SK-N-SH (cell line): ENCODE results near the gene SLC7A5. TPM values are rescaled to one million over a fixed set of nuclear protein-coding genes. Genes with fewer than 3 reads are reported as not detected.
"Not testable (repeated sequence)": the region's sequence is repeated elsewhere in the genome, so short reads cannot be mapped to it uniquely, and the experiment has no call there.

Experiments
- CTCF ChIA-PET: fragments of 300-600, 350-600 bp; formaldehyde crosslinking; extraction: SDS; loops from one replicate; lab custom pipeline; 2021; lab: Yijun Ruan, JAX
- POLR2A ChIA-PET: fragments of 350-600 bp; sonication (Branson Sonifier 250); formaldehyde crosslinking; extraction: SDS; loops from one replicate; lab custom pipeline; 2020; ENCODE audit warnings: antibody characterized with exemption, inconsistent platforms; lab: Yijun Ruan, JAX
- DNase-seq: peaks from one replicate; pipeline ENCODE4 v3.0.0; 2012
- H2AFZ ChIP-seq: fragments of 200-600 bp; sonication (generic); 2 replicates; pipeline ENCODE4 v1.8.1; 2016; ENCODE audit warnings: antibody characterized with exemption, mild to moderate bottlenecking, low read depth
- H3F3A ChIP-seq: fragments of 200-600 bp; sonication (generic); replicated peaks from 2 replicates; pipeline ENCODE3; 2016; ENCODE audit warnings: antibody characterized with exemption, mild to moderate bottlenecking; ENCODE audit not compliant: insufficient read depth
- H3K27ac ChIP-seq, 2 experiments: fragments of 200-500 bp in 1 of 2; fragments of 200-600 bp in 1 of 2; sonication (Bioruptor generic) in 1 of 2; sonication (generic), shearing (Covaris generic) in 1 of 2; 2 replicates each; pipeline versions ENCODE4 v1.5.1 to v1.6.1; 2014 to 2016; ENCODE audit warnings: low read depth in 2 of 2, inconsistent platforms in 1 of 2, low read length in 1 of 2, mild to moderate bottlenecking in 1 of 2, mixed read lengths in 1 of 2
- H3K27me3 ChIP-seq: fragments of 200-600 bp; sonication (generic), shearing (Covaris generic); 2 replicates; pipeline ENCODE4 v1.6.1; 2016; ENCODE audit warnings: mixed run types; ENCODE audit not compliant: insufficient read depth
- H3K36me3 ChIP-seq, 2 experiments: fragments of 200-500 bp in 1 of 2; fragments of 200-600 bp in 1 of 2; sonication (Bioruptor generic) in 1 of 2; sonication (generic) in 1 of 2; replicated peaks in 1 of 2; 2 replicates each; pipeline versions ENCODE3 to v1.5.1; 2014 to 2016; ENCODE audit warnings: low read length in 1 of 2, mild to moderate bottlenecking in 1 of 2; ENCODE audit not compliant: insufficient read depth in 2 of 2, control insufficient read depth in 1 of 2
- H3K4me1 ChIP-seq, 2 experiments: fragments of 200-500 bp in 1 of 2; fragments of 200-600 bp in 1 of 2; sonication (Bioruptor generic) in 1 of 2; sonication (generic), shearing (Covaris generic) in 1 of 2; 2 replicates each; pipeline versions ENCODE4 v1.5.1 to v1.6.1; 2014 to 2016; ENCODE audit warnings: low read depth in 1 of 2, low read length in 1 of 2, mixed run types in 1 of 2; ENCODE audit not compliant: insufficient read depth in 2 of 2, control insufficient read depth in 1 of 2
- H3K4me2 ChIP-seq: fragments of 200-600 bp; sonication (generic), shearing (Covaris generic); 2 replicates; pipeline ENCODE4 v1.6.1; 2017; ENCODE audit warnings: mixed run types
- H3K4me3 ChIP-seq, 2 experiments: fragments of 200-500 bp in 1 of 2; fragments of 200-600 bp in 1 of 2; sonication (Bioruptor generic) in 1 of 2; sonication (generic), shearing (Covaris generic) in 1 of 2; 2 replicates each; pipeline versions ENCODE4 v1.5.1 to v1.8.1; 2014 to 2016; ENCODE audit warnings: low read depth in 2 of 2, inconsistent platforms in 1 of 2, low read length in 1 of 2, mild to moderate bottlenecking in 1 of 2, mixed read lengths in 1 of 2, moderate library complexity in 1 of 2
- H3K79me2 ChIP-seq: fragments of 200-600 bp; sonication (generic); 2 replicates; pipeline ENCODE4 v1.8.1; 2017; ENCODE audit warnings: mild to moderate bottlenecking; ENCODE audit not compliant: insufficient read depth
- H3K9ac ChIP-seq: fragments of 200-600 bp; sonication (generic); 2 replicates; pipeline ENCODE4 v1.6.1; 2017; ENCODE audit warnings: mixed run types
- H3K9me2 ChIP-seq: fragments of 200-600 bp; sonication (generic); 2 replicates; pipeline ENCODE4 v1.6.1; 2017; ENCODE audit warnings: mixed run types
- H3K9me3 ChIP-seq: fragments of 200-600 bp; sonication (generic); 2 replicates; pipeline ENCODE4 v1.6.1; 2017; ENCODE audit warnings: mixed run types, mild to moderate bottlenecking, moderate library complexity
- H4K20me1 ChIP-seq: fragments of 200-600 bp; sonication (generic); 2 replicates; pipeline ENCODE4 v1.6.1; 2017; ENCODE audit warnings: mild to moderate bottlenecking, mixed run types; ENCODE audit not compliant: insufficient read depth
- FOXJ3 ChIP-seq: sonication (generic); formaldehyde crosslinking; IDR thresholded peaks from 2 replicates; pipeline ENCODE4 v1.5.1; 2020; ENCODE audit warnings: mild to moderate bottlenecking, missing genetic modification reagents
- JUND ChIP-seq: IDR thresholded peaks from 2 replicates; pipeline ENCODE4 v1.4.0; 2012
- MEF2A ChIP-seq: IDR thresholded peaks from 2 replicates; pipeline ENCODE4 v1.4.0; 2012; ENCODE audit warnings: low read depth, borderline replicate concordance
- PBX3 ChIP-seq: IDR thresholded peaks from 2 replicates; pipeline ENCODE4; 2012
- RCOR1 ChIP-seq: fragments of 150-350 bp; IDR thresholded peaks from 2 replicates; pipeline ENCODE4 v1.6.1; 2017; ENCODE audit warnings: antibody characterized with exemption, low read length
- SIN3A ChIP-seq: IDR thresholded peaks from 2 replicates; pipeline ENCODE4 v1.6.1; 2012; ENCODE audit warnings: low read depth, mild to moderate bottlenecking, low read length, moderate library complexity, borderline replicate concordance
- SMC3 ChIP-seq: IDR thresholded peaks from 2 replicates; pipeline ENCODE4 v1.6.1; 2012; ENCODE audit warnings: low read depth, low read length, improper control_type of control experiment
- TCF12 ChIP-seq: IDR thresholded peaks from 2 replicates; pipeline ENCODE4 v1.4.0; 2012
- TEAD4 ChIP-seq: IDR thresholded peaks from 2 replicates; pipeline ENCODE4 v1.4.0; 2012; ENCODE audit warnings: mild to moderate bottlenecking, borderline replicate concordance; ENCODE audit not compliant: insufficient read depth
- USF2 ChIP-seq: fragments of 150-350 bp; IDR thresholded peaks from 2 replicates; pipeline ENCODE4 v1.6.1; 2017; ENCODE audit warnings: antibody characterized with exemption, low read length, low read depth, borderline replicate concordance
- WGBS: methylation state at CpG from one replicate; pipeline ENCODE4 v1.1.6; 2017; ENCODE audit warnings: low lambda C conversion rate; 5-methylcytosine and 5-hydroxymethylcytosine counted together
- polyA plus RNA-seq, 3 experiments: library from polyadenylated mRNA; depleted of rRNA; stranded (reverse); fragments of >200 nt; gene quantifications; 2 replicates each; pipeline ENCODE4 v1.2.3, GENCODE V29; 2012

The SLC7A5 gene
- polyA plus RNA-seq, 1 of the 3 experiments (the other 2 are of a cell fraction), result 15.1 TPM

- H3K36me3 ChIP-seq, result no peaks in the 10 kb centered on the region
- no peaks in the 10 kb centered on the region for H3K9me2 ChIP-seq
- no peak for DNase-seq
- no peak overlapping the region for H3K9ac ChIP-seq
- POLR2A ChIA-PET, result no interaction called here
- H3K27ac ChIP-seq, result no peak overlapping the region
- TF ChIP-seq RCOR1, result no peak
- TF ChIP-seq TEAD4, result no peak
- no peak for TF ChIP-seq TCF12
- TF ChIP-seq SMC3, result no peak
- H3F3A ChIP-seq, result no peaks in the 10 kb centered on the region
- H2AFZ ChIP-seq, result no peak overlapping the region
- H3K4me1 ChIP-seq, result peaks cover 0 to 9% of the 10 kb centered on the region in 2 experiments; a peak in 1 of 4 replicates
- CTCF ChIA-PET, result interaction anchor here (1.0 to 1.9 kb wide), 4 partner anchors 9 to 37 kb away, joined by 4 to 7 read pairs (median 6); no protein-coding TSS in a partner anchor
- 61% methylated on average over 6 of the region's 11 CpGs for WGBS
- H3K9me3 ChIP-seq, result 0 out of 2 replicates have a peak, but pooled peaks cover 4% of the 10 kb centered on the region
- H3K79me2 ChIP-seq, result no peaks in the 10 kb centered on the region
- H4K20me1 ChIP-seq, result no peaks in the 10 kb centered on the region
- H3K4me3 ChIP-seq, result no peak overlapping the region
- no peak overlapping the region for H3K4me2 ChIP-seq
- H3K27me3 ChIP-seq, result no peaks in the 10 kb centered on the region
Measured at GRCh38 chr16:87816507-87817100, 52.7 kb downstream of the SLC7A5 start.

GRCh38 chr16:87815567-87815966 lies 53.7 kb downstream of the SLC7A5 start:
- 52% methylated on average over 3 of the region's 5 CpGs for WGBS
- Histone ChIP-seq H3K4me1 (peaks cover 0 to 7% of the 10 kb centered on the region in 2 experiments; a peak in 1 of 4 replicates), H3K9ac (no peak overlapping the region), H3K79me2 (no peaks in the 10 kb centered on the region), H3K36me3 (no peaks in the 10 kb centered on the region), H4K20me1 (no peaks in the 10 kb centered on the region), H3K9me3 (0 out of 2 replicates have a peak, but pooled peaks cover 4% of the 10 kb centered on the region), H2AFZ (no peak overlapping the region), H3K4me2 (no peak overlapping the region), H3K27me3 (no peaks in the 10 kb centered on the region), H3F3A (no peaks in the 10 kb centered on the region), H3K9me2 (no peaks in the 10 kb centered on the region), H3K27ac (no peak overlapping the region), H3K4me3 (no peak overlapping the region)
- POLR2A ChIA-PET, result interaction anchor here (1.0 kb wide), 1 partner anchor 8 kb away, joined by 4 read pairs; no protein-coding TSS in a partner anchor
- CTCF ChIA-PET, result interaction anchor here (1.0 to 1.9 kb wide), 4 partner anchors 11 to 36 kb away, joined by 4 to 7 read pairs (median 6); no protein-coding TSS in a partner anchor
- no peak for DNase-seq
- TF ChIP-seq USF2, result no peak
- no peak for TF ChIP-seq SIN3A
- TF ChIP-seq MEF2A, result no peak

- no peak overlapping the region for H3K9ac ChIP-seq
- no peaks in the 10 kb centered on the region for H3K36me3 ChIP-seq
- H4K20me1 ChIP-seq, result no peaks in the 10 kb centered on the region
- H3K4me1 ChIP-seq, result peaks cover 2 to 9% of the 10 kb centered on the region in 2 experiments; a peak in 2 of 4 replicates
- POLR2A ChIA-PET, result no interaction called here
- H3K27ac ChIP-seq, result peak overlapping the region in 1 of 2 experiments; percentile 5; a peak in 1 of 4 replicates
- TF ChIP-seq PBX3, result no peak
- TF ChIP-seq RCOR1, result 0 out of 2 replicates have a peak, but pooled peaks have one; percentile 33
- 0 out of 2 replicates have a peak, but pooled peaks have one; percentile 20 for TF ChIP-seq FOXJ3 (CRISPR knock-in tag)
- no peak for TF ChIP-seq JUND
- no peak for TF ChIP-seq TCF12
- 0 out of 2 replicates have a peak, but pooled peaks cover 1% of the 10 kb centered on the region for H3K9me3 ChIP-seq
- CTCF ChIA-PET, result interaction anchor here (0.7 to 13.2 kb wide), 9 partner anchors 8 to 59 kb away, joined by 3 to 113 read pairs (median 4); no protein-coding TSS in a partner anchor
- no peaks in the 10 kb centered on the region for H3K79me2 ChIP-seq
- H3K4me2 ChIP-seq, result no peak overlapping the region
- no peak overlapping the region for H3K4me3 ChIP-seq
- no peaks in the 10 kb centered on the region for H3K9me2 ChIP-seq
- 60% methylated on average over 9 of the region's 10 CpGs for WGBS
- no peak overlapping the region for H2AFZ ChIP-seq
- H3K27me3 ChIP-seq, result no peaks in the 10 kb centered on the region
- no peaks in the 10 kb centered on the region for H3F3A ChIP-seq
- peak; percentile 65 for DNase-seq
Measured at GRCh38 chr16:87812200-87812656, 57.1 kb downstream of the SLC7A5 start.

GRCh38 chr16:87811454-87811853 lies 57.9 kb downstream of the SLC7A5 start:
- H3K9me3 ChIP-seq, H3K36me3 ChIP-seq, H3K4me2 ChIP-seq, H2AFZ ChIP-seq, H3K9me2 ChIP-seq, H3K79me2 ChIP-seq, POLR2A ChIA-PET, H3F3A ChIP-seq, DNase-seq, H3K27me3 ChIP-seq, H3K27ac ChIP-seq, H3K4me3 ChIP-seq, H3K9ac ChIP-seq, H4K20me1 ChIP-seq: not testable (repeated sequence)
- WGBS, result 25% methylated on average over 1 of the region's 1 CpG
- H3K4me1 ChIP-seq, result peaks cover 9 to 17% of the 10 kb centered on the region in 2 experiments; a peak in 2 of 4 replicates
- CTCF ChIA-PET, result interaction anchor here (0.7 to 13.2 kb wide), 6 partner anchors 9 to 60 kb away, joined by 3 to 113 read pairs (median 3); no protein-coding TSS in a partner anchor
